ENCODE data around the gene ZNF550.

Gene ZNF550

DNA sequence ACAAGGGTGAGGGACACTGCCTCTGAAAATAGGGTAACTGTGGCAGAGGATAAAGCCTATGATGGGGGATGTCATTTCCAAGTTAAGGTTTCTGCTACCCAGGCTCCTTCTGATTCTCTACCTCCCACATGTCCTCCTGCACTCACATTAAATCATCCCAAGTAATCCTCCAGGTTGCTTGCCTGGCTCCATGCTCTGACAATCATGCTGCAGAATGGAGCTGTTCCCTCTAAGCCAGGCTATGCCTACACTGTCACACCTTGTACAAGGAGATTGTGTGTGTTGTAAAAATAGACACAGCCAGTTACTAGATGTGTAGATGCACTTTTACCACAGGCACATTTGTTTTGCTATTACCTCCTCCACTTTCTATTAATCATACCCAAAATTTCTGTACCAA is 11.0 kb upstream of the ZNF550 start:
- Histone ChIP-seq H4K8ac (ENCODE audit: low read depth, low read length) (no peak overlapping the region), H3K56ac (ENCODE audit: low read length) (no peak overlapping the region), H2BK15ac (replicated peaks; ENCODE audit: low read depth) (no peak overlapping the region), H3K79me1 (ENCODE audit: low read length) (no peaks in the 10 kb centered on the region), H3K4ac (ENCODE audit: low read depth, low read length) (no peak overlapping the region), H3K4me2 (ENCODE audit: low read length) (no peak overlapping the region), H4K5ac (ENCODE audit: low read length) (no peak overlapping the region), H3K23ac (ENCODE audit: low read length) (no peak overlapping the region), H3K4me3 (ENCODE audit: low read length) (no peak overlapping the region), H2BK5ac (ENCODE audit: low read length) (no peak overlapping the region), H3K9ac (ENCODE audit: low read length) (no peak overlapping the region), H3K4me1 (ENCODE audit: control insufficient read depth, low read depth, low read length) (no peaks in the 10 kb centered on the region), H3K18ac (ENCODE audit: low read length) (no peak overlapping the region), H3K27me3 (ENCODE audit: insufficient read depth, low read length, poor library complexity) (no peaks in the 10 kb centered on the region), H3K27ac (ENCODE audit: low read depth, low read length) (no peak overlapping the region), H3K79me2 (ENCODE audit: control insufficient read depth, insufficient read depth, low read length) (no peaks in the 10 kb centered on the region), H2BK120ac (ENCODE audit: low read depth, low read length) (no peak overlapping the region), H3K36me3 (ENCODE audit: control insufficient read depth, insufficient read depth, low read length) (peaks cover 28% of the 10 kb centered on the region), H2AK5ac (ENCODE audit: low read length) (no peak overlapping the region)
- no peak for DNase-seq

DNA sequence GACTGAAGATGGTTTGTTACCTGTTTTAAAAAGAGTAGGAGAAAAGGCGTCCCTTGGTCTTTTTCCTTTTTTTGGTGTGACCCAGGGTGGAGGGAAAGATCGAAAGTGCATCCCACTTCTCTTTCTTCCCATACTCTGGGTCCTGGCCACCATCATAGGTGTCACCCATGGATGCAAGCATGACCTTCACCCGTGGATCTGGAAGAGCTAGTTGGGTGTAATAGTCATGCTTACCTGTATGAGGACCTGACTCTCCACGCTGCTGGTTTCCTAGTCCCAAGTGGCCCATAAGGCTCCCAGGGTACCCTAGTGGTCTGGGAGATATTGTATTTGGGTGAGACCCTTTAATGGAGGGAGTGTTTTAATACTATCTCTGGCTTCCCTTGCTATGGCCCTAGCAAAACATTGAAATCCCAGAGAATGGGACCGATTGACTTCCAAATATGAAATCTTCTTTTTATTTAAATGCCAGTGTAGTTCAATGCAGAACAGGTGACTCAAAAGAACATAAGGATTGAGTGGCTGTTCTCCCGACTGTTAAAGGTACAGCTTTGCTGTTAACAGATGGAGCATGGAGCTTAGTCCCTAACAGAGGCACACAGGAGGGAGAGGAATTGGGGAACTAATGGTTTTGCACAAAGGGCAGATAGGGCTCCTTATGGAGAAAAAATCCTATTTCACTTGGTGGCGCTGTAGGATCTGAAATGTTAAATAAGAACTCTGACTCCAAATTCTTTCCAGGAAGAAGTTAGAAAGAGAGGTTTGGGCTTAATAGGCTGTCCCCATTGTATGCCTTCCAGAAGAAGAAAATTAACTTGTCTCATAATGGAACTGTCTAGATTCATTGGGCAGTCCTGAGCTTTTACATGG is 7.0 kb upstream of the ZNF550 start:
- Histone ChIP-seq H2BK120ac (ENCODE audit: low read depth, low read length) (no peak overlapping the region), H3K9ac (ENCODE audit: low read length) (no peak overlapping the region), H3K23ac (ENCODE audit: low read length) (no peak overlapping the region), H4K8ac (ENCODE audit: low read depth, low read length) (no peak overlapping the region), H4K5ac (ENCODE audit: low read length) (no peak overlapping the region), H3K4ac (ENCODE audit: low read depth, low read length) (no peak overlapping the region), H3K56ac (ENCODE audit: low read length) (no peak overlapping the region), H3K4me3 (ENCODE audit: low read length) (no peak overlapping the region), H3K79me1 (ENCODE audit: low read length) (no peaks in the 10 kb centered on the region), H2BK15ac (replicated peaks; ENCODE audit: low read depth) (no peak overlapping the region), H3K79me2 (ENCODE audit: control insufficient read depth, insufficient read depth, low read length) (no peaks in the 10 kb centered on the region), H3K36me3 (ENCODE audit: control insufficient read depth, insufficient read depth, low read length) (no peaks in the 10 kb centered on the region), H3K27ac (ENCODE audit: low read depth, low read length) (no peak overlapping the region), H3K18ac (ENCODE audit: low read length) (no peak overlapping the region), H2BK5ac (ENCODE audit: low read length) (no peak overlapping the region), H3K27me3 (ENCODE audit: insufficient read depth, low read length, poor library complexity) (no peaks in the 10 kb centered on the region), H2AK5ac (ENCODE audit: low read length) (no peak overlapping the region), H3K4me2 (ENCODE audit: low read length) (no peak overlapping the region), H3K4me1 (ENCODE audit: control insufficient read depth, low read depth, low read length) (no peaks in the 10 kb centered on the region)
- no CpG with 5 or more reads among the region's 7 CpGs for WGBS (ENCODE audit: extremely low coverage, insufficient coverage, low lambda C conversion rate)
- DNase-seq, result peak; percentile 55

DNA sequence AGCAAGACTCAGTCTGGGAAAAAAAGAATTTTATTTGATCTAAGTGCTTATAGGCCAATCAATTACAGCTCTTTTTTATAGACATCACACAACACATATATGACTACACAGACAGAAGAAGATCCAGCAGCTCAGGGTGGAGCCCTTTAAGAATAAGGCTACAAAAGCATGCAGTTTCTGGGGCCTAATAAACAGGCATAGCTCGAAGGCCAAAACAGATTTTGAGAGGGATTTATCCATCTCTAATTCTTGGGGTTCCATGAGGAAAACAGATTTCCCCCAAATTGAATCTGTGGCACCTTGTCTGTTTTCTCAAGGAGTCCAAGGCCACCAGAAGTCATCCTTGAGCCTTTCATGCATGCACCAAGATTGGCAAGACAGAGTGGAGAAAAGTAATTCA is 3.9 kb upstream of the ZNF550 start:
- H3K4me1 ChIP-seq (ENCODE audit: control insufficient read depth, low read depth, low read length), result peaks cover 3% of the 10 kb centered on the region
- H3K9ac ChIP-seq (ENCODE audit: low read length), result no peak overlapping the region
- no peak overlapping the region for H4K8ac ChIP-seq (ENCODE audit: low read depth, low read length)
- H3K4me3 ChIP-seq (ENCODE audit: low read length), result no peak overlapping the region
- no peak overlapping the region for H2AK5ac ChIP-seq (ENCODE audit: low read length)
- H2BK15ac ChIP-seq (replicated peaks; ENCODE audit: low read depth), result no peak overlapping the region
- no peak overlapping the region for H3K23ac ChIP-seq (ENCODE audit: low read length)
- no peak overlapping the region for H3K4ac ChIP-seq (ENCODE audit: low read depth, low read length)
- H3K27me3 ChIP-seq (ENCODE audit: insufficient read depth, low read length, poor library complexity), result no peaks in the 10 kb centered on the region
- H3K56ac ChIP-seq (ENCODE audit: low read length), result no peak overlapping the region
- peaks cover 7% of the 10 kb centered on the region for H3K79me1 ChIP-seq (ENCODE audit: low read length)
- H3K36me3 ChIP-seq (ENCODE audit: control insufficient read depth, insufficient read depth, low read length), result no peaks in the 10 kb centered on the region
- no peak overlapping the region for H3K18ac ChIP-seq (ENCODE audit: low read length)
- no peak overlapping the region for H3K27ac ChIP-seq (ENCODE audit: low read depth, low read length)
- H4K5ac ChIP-seq (ENCODE audit: low read length), result no peak overlapping the region
- H2BK5ac ChIP-seq (ENCODE audit: low read length), result no peak overlapping the region
- DNase-seq, result no peak
- H2BK120ac ChIP-seq (ENCODE audit: low read depth, low read length), result no peak overlapping the region
- WGBS (ENCODE audit: extremely low coverage, insufficient coverage, low lambda C conversion rate), result no CpG with 5 or more reads among the region's 1 CpG
- peaks cover 4% of the 10 kb centered on the region for H3K79me2 ChIP-seq (ENCODE audit: control insufficient read depth, insufficient read depth, low read length)
- H3K4me2 ChIP-seq (ENCODE audit: low read length), result no peak overlapping the region

DNA sequence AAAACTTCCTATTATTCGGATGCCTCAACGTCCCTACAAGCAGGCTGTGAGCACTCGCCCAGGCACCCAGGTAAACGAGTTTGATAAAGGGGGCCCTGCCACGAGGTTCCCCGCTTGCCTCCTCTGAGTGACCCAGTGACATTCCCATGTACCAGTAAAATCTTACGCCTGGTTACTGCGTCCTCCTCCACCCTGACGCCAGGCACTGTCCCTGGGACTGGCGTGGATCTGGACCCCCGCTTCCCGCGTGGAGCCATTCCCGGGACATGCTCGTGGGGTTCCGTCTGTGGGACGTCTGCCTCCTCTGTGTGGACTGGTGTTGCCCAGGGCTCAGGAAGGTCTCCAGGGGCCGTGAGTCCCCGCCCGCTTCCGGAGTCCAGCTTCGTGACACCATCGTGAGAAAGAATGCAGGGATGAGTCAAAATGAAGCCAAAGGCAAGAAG is 407 bp upstream of the ZNF550 start:
- H4K8ac ChIP-seq (ENCODE audit: low read depth, low read length), result no peak overlapping the region
- no peak overlapping the region for H3K18ac ChIP-seq (ENCODE audit: low read length)
- no CpG with 5 or more reads among the region's 23 CpGs for WGBS (ENCODE audit: extremely low coverage, insufficient coverage, low lambda C conversion rate)

DNA sequence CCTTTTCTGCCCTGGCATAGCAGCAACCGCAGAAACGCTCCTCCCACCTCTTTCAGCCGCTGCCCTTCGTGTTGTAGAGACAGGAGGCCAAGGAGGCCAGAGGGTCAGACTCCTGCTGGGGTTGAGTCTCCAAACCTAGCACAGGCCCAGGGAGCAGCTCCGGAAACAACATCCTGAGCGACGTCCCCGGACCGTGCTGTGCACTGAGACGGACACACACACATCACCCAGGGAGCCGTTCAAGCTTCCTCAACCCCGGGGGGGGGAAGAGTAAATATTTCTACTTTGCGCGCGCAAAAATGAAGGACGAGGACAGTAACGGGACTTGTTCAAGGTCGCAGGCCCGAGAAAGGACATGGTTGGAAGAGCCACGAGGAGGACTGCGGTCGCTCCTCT is 657 bp downstream of the ZNF550 start:
- no peak overlapping the region for H3K4ac ChIP-seq (ENCODE audit: low read depth, low read length)
- peaks cover 7% of the 10 kb centered on the region for H3K79me2 ChIP-seq (ENCODE audit: control insufficient read depth, insufficient read depth, low read length)
- no peaks in the 10 kb centered on the region for H3K27me3 ChIP-seq (ENCODE audit: insufficient read depth, low read length, poor library complexity)
- H2BK5ac ChIP-seq (ENCODE audit: low read length), result no peak overlapping the region
- peaks cover 12% of the 10 kb centered on the region for H3K79me1 ChIP-seq (ENCODE audit: low read length)
- peak overlapping the region; percentile 97 for H3K56ac ChIP-seq (ENCODE audit: low read length)
- no peak overlapping the region for H4K8ac ChIP-seq (ENCODE audit: low read depth, low read length)
- H3K4me1 ChIP-seq (ENCODE audit: control insufficient read depth, low read depth, low read length), result peaks cover 4% of the 10 kb centered on the region
- H3K36me3 ChIP-seq (ENCODE audit: control insufficient read depth, insufficient read depth, low read length), result no peaks in the 10 kb centered on the region
- peak overlapping the region; percentile 96 for H3K9ac ChIP-seq (ENCODE audit: low read length)
- H2BK15ac ChIP-seq (replicated peaks; ENCODE audit: low read depth), result no peak overlapping the region
- H3K18ac ChIP-seq (ENCODE audit: low read length), result no peak overlapping the region
- no peak overlapping the region for H3K27ac ChIP-seq (ENCODE audit: low read depth, low read length)
- WGBS (ENCODE audit: extremely low coverage, insufficient coverage, low lambda C conversion rate), result no CpG with 5 or more reads among the region's 22 CpGs
- H3K4me3 ChIP-seq (ENCODE audit: low read length), result peak overlapping the region; percentile 97
- H4K5ac ChIP-seq (ENCODE audit: low read length), result no peak overlapping the region
- DNase-seq, result peak; percentile 56
- H3K23ac ChIP-seq (ENCODE audit: low read length), result peak overlapping the region; percentile 57
- H3K4me2 ChIP-seq (ENCODE audit: low read length), result peak overlapping the region; percentile 47
- no peak overlapping the region for H2AK5ac ChIP-seq (ENCODE audit: low read length)
- H2BK120ac ChIP-seq (ENCODE audit: low read depth, low read length), result no peak overlapping the region

More for the DNA sequence above, 407 bp upstream of the ZNF550 start:
- peaks cover 12% of the 10 kb centered on the region for H3K79me1 ChIP-seq (ENCODE audit: low read length)
- H3K27me3 ChIP-seq (ENCODE audit: insufficient read depth, low read length, poor library complexity), result no peaks in the 10 kb centered on the region
- no peak for DNase-seq
- H3K36me3 ChIP-seq (ENCODE audit: control insufficient read depth, insufficient read depth, low read length), result no peaks in the 10 kb centered on the region
- no peak overlapping the region for H3K9ac ChIP-seq (ENCODE audit: low read length)
- peaks cover 4% of the 10 kb centered on the region for H3K4me1 ChIP-seq (ENCODE audit: control insufficient read depth, low read depth, low read length)
- H2BK120ac ChIP-seq (ENCODE audit: low read depth, low read length), result no peak overlapping the region
- H3K27ac ChIP-seq (ENCODE audit: low read depth, low read length), result no peak overlapping the region
- no peak overlapping the region for H3K23ac ChIP-seq (ENCODE audit: low read length)
- no peak overlapping the region for H2BK15ac ChIP-seq (replicated peaks; ENCODE audit: low read depth)
- H3K79me2 ChIP-seq (ENCODE audit: control insufficient read depth, insufficient read depth, low read length), result peaks cover 7% of the 10 kb centered on the region
- no peak overlapping the region for H3K56ac ChIP-seq (ENCODE audit: low read length)
- no peak overlapping the region for H2AK5ac ChIP-seq (ENCODE audit: low read length)
- H3K4me3 ChIP-seq (ENCODE audit: low read length), result no peak overlapping the region
- no peak overlapping the region for H3K4ac ChIP-seq (ENCODE audit: low read depth, low read length)
- no peak overlapping the region for H3K4me2 ChIP-seq (ENCODE audit: low read length)
- H4K5ac ChIP-seq (ENCODE audit: low read length), result no peak overlapping the region
- no peak overlapping the region for H2BK5ac ChIP-seq (ENCODE audit: low read length)

DNA sequence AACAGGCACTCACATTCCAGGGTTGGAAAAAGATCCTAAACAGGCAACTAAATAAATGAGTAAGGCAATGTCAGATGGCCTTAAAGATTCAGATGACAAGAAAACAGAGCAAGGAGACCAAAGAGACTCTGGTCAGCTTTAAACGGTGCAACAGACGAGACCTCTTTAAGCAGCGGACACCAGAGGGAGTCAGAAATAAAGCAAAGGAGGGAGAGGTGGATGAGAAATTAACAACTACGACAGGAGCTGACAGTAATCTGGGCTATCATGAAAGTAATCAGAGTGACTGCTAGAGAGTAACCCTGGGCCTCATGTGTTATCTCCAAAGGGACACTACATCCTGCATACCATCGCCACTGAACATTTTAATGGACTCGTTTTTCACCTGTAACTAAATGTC is 1.1 kb downstream of the ZNF550 start:
- Histone ChIP-seq H3K79me1 (ENCODE audit: low read length) (peaks cover 12% of the 10 kb centered on the region), H2AK5ac (ENCODE audit: low read length) (no peak overlapping the region), H3K9ac (ENCODE audit: low read length) (peak overlapping the region; percentile 96), H2BK120ac (ENCODE audit: low read depth, low read length) (no peak overlapping the region), H3K4ac (ENCODE audit: low read depth, low read length) (no peak overlapping the region), H3K79me2 (ENCODE audit: control insufficient read depth, insufficient read depth, low read length) (peaks cover 7% of the 10 kb centered on the region), H4K8ac (ENCODE audit: low read depth, low read length) (no peak overlapping the region), H3K23ac (ENCODE audit: low read length) (no peak overlapping the region), H3K56ac (ENCODE audit: low read length) (peak overlapping the region; percentile 97), H3K27me3 (ENCODE audit: insufficient read depth, low read length, poor library complexity) (no peaks in the 10 kb centered on the region), H3K4me1 (ENCODE audit: control insufficient read depth, low read depth, low read length) (peaks cover 4% of the 10 kb centered on the region), H2BK15ac (replicated peaks; ENCODE audit: low read depth) (no peak overlapping the region), H3K27ac (ENCODE audit: low read depth, low read length) (no peak overlapping the region), H3K4me3 (ENCODE audit: low read length) (peak overlapping the region; percentile 97), H4K5ac (ENCODE audit: low read length) (no peak overlapping the region), H3K36me3 (ENCODE audit: control insufficient read depth, insufficient read depth, low read length) (no peaks in the 10 kb centered on the region), H3K4me2 (ENCODE audit: low read length) (peak overlapping the region; percentile 47), H2BK5ac (ENCODE audit: low read length) (no peak overlapping the region), H3K18ac (ENCODE audit: low read length) (no peak overlapping the region)
- no CpG with 5 or more reads among the region's 6 CpGs for WGBS (ENCODE audit: extremely low coverage, insufficient coverage, low lambda C conversion rate)
- DNase-seq, result peak; percentile 51
